GM18951 (cell line): ENCODE data around the gene SST.

ENCODE experiments used
- POLR2A ChIP-seq: IDR thresholded peaks from 4 replicates; pipeline ENCODE4 v1.6.1; 2011; ENCODE audit warnings: mild to moderate bottlenecking; ENCODE audit not compliant: insufficient read length, insufficient read depth; ENCODE audit errors: extremely low read depth
- in situ Hi-C: fragments of 300-500 bp; cut with MboI; formaldehyde crosslinking; loops from one replicate; pipeline ENCODE4 v1.12.0; 2022; ENCODE audit warnings: low sequenced_read_pairs, mixed read lengths, inconsistent platforms; ENCODE audit not compliant: unreplicated experiment

The SST gene

DNA sequence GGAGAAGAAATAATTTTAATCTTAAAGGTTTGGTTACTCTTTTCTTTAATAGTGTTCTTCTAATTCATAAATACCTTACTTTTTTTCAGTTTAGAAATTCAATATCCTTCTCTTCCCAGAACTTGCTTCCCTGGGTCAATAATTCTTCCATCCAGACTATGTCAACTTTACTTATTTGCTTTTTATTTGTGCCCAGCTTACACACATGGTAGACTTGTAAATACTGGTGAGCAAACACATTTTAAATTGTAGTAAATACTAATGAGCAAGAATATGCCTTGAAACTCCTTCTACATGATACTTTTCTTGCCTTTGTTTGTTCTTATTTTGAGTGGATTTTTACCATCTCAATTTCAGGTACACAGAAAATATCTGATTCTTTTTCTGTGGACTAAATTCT lies 33.7 kb downstream of the SST start:
- TF ChIP-seq POLR2A: no peak
- in situ Hi-C loops: no loop called here

DNA sequence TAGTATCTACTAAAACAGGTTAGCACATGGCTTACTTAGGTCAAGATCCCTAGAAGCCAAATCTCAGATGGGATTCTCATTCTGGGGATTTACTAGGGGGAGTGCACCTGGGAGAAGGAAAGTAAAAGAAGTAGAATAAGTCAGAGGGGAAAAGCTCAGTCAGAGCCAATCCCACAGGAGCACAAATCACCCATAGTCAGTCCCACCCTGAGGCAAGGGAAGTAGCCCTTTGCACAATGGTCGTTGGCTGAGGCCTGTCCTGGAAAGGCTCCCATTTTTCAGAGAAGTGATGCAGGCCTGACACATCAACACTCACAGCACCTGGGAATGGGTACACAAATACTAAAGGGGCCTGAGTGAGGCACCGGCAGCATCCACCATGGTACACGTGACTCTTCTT lies 39.8 kb downstream of the SST start:
- in situ Hi-C loops: no loop called here
- no peak for TF ChIP-seq POLR2A

DNA sequence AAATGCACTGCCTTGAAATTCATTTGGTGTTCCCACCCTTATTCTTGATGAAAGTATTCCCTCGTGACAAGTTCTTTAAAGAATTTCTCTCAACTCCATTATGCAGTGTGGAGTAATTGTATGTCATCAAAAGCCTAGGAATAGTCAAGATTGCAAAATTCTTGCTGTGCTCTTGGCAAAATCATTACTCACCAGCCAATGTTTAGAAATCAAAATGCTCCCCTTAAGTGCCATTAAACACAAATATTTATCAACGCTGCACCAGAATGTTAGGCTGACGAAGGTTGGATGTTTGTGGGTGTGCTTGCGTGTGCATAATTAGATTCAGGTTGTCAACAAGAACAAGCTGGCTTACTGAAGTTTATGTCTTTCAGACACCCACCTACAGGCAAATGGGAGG lies 40.5 kb downstream of the SST start:
- in situ Hi-C loops: no loop called here
- TF ChIP-seq POLR2A: no peak

DNA sequence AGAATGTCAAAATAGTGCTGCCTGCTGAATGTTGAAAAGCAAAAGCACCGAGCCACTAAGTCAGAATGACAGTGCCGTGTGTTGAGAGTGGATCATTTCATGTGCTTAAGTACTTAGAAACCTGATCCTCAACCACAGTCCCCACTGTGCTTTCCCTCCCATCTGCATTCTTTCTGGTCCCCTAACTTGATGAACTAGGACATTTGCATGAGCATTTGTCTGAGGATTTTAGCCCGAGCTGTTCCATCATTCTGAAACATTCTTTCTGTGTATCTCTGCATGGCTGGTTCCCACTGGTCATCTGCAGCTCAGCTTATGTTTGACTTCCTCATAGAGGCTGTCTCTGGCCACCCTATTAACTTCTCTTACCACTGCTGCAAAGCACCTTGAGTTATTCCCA lies 42.0 kb downstream of the SST start:
- in situ Hi-C loops: no loop called here
- no peak for TF ChIP-seq POLR2A

DNA sequence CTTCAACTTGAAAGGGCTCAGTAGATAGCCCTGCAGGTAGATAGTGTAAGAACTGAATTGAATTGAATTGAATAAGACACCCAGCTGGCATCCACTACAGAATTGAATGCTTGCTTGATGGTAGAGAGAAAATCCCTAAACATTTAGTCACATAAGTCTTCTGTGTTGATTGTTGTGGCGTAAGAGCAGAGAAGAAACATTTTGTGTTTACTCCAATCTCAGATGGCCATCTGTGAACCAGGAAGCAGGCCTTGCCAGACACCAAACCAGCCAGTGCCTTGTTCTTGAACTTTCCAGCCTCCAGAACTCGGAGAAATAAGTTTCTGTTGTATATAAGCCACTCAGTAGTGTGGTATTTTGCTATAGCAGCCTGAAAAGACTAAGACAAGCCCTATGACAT lies 43.6 kb downstream of the SST start:
- no peak for TF ChIP-seq POLR2A
- in situ Hi-C loops: no loop called here

DNA sequence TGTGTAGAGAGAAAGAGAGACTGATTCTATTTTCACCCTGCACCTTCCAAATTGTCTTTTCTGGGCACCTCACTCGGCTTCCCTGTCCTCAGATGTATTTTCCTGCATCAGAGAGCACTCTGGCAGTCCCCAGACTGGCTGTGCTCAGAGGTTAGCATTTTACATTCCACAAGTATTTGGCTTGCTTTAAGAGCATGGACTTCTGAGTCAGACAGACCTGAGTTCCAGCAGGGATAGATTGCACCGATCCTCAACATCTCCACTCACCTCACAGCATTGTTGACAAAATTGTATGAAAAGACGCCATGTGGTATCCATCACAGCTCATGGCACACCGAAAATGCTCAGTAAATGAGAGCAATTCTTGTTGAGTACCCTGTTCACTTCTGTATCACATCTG lies 45.6 kb downstream of the SST start:
- TF ChIP-seq POLR2A: no peak
- in situ Hi-C loops: no loop called here

DNA sequence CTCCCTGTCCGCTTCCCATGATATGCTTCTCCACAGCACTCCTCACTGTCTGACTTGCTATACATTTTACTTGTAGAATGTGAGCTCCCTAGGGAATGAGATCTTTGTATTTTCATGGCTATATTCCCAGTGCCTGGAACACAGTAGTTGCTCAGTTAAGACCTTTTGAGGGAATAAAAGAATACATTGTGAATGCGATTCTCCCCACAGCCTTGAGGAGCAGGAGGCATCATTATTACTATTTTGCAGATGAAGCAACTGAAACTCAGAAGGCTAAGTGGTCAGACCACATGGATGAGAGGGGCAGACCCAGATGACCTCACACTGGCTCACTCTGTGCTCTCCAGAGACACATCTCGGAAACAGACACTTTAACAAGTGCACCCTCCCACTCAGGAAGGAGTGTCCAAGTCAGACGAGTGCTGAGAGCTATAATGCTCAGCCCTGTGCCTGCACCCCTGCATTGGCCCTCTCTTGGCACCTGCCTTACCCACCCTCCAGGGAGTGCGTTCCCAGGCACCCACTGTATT lies 46.8 kb downstream of the SST start:
- in situ Hi-C loops: no loop called here
- TF ChIP-seq POLR2A: no peak

DNA sequence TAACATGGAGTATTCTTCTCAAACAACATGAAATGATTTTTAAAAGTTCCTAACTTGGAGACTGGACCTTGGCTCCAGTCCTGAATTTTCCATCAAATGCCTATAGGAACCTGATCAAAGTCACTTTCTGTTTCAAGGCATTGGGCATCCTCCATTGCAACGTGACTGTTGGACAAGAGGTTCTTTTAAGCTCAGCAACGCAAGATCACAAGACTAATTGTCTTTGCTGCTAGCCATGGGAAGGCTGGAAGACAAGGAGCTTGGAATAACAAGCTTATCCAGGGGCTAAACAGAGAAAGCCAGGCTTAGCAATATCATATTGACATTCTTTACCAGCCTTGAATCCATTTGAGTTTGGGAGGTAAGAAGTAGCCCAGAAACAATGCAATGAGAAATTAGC lies 48.3 kb downstream of the SST start:
- no peak for TF ChIP-seq POLR2A

DNA sequence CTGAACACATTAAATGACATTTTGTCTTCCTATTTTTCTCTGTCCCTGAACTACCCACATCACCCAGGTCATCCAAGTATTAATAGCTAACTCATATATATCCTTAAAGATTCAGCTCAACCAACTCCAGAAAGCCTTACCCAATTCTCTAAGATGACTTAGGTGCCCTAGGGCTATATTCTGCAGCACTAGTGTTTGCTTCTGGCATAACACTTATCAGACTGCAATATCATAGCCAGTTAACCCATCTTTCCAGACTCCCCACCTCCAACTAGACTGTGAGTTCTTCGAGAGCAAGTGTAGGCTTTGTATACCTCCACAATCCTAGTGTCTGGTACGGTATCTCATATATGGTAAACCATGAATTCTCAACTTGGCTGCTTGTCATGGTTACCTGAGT lies 50.7 kb downstream of the SST start:
- in situ Hi-C loops: no loop called here
- no peak for TF ChIP-seq POLR2A

More for the DNA sequence above, 48.3 kb downstream of the SST start:
- in situ Hi-C loops: no loop called here
